Activated CD8-positive, alpha-beta memory T cell treated with anti-CD3 and anti-CD28 coated beads for 24 hours (primary cell): ENCODE measurements around the gene AACS.
"Not testable (repeated sequence)": the region's sequence is repeated elsewhere in the genome, so short reads cannot be mapped to it uniquely, and the experiment has no call there.

Experiments used
- DNase-seq: peaks from one replicate; pipeline ENCODE4 v3.0.0-alpha.2; 2020

Gene AACS

DNA sequence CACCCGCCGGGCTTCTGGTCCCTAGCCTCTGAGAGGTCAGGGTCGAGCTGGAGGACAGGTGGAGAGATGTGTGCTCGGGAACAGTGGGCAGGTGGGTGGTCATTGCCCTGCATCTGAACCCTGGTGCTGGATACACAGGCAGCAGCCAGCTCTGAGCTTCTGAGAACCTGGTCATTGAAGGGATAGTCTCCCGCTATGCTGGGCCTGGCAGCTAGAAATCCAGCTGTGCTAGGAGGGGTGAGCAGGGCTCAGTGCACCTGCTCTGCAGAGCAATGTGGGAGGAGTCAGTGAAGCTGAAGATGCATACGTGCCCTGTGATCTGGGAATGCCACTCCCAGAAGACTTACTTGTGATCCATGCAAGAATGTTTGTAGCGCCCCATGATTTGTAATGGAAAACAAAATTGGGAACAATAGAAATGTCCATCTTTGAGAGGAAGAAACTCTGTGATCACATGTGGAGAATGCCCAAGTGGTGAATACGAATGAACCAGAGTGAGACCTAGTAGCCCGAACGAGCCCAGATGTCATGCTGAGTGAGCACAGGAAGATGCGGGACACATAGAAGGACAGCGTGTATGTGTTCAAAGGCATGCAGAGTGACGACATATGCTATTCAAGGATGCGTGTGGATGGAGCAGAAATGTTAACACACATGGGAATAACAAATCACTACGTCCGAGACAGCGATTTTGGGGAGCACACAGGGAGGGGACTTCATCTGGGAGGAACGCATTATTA, 63.4 kb downstream of the AACS start:
- DNase-seq, result no peak

DNA sequence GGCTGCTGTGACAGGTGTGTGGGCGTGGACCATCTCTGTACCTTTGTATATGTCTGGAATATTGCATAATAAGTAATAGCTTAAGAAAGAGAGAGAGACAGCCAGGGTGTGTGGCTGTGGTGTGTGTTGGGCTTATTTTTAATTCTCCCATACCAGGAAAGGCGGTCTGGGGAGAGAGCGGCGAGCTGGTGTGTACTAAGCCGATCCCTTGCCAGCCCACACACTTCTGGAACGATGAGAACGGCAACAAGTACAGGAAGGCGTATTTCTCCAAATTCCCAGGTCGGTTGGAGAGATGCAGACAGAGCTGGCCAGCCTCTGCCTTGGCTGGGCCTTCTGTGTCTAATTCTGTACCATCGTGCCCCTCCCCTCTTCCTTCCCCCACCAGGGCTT, 63.9 kb downstream of the AACS start:
- DNase-seq, result no peak

DNA sequence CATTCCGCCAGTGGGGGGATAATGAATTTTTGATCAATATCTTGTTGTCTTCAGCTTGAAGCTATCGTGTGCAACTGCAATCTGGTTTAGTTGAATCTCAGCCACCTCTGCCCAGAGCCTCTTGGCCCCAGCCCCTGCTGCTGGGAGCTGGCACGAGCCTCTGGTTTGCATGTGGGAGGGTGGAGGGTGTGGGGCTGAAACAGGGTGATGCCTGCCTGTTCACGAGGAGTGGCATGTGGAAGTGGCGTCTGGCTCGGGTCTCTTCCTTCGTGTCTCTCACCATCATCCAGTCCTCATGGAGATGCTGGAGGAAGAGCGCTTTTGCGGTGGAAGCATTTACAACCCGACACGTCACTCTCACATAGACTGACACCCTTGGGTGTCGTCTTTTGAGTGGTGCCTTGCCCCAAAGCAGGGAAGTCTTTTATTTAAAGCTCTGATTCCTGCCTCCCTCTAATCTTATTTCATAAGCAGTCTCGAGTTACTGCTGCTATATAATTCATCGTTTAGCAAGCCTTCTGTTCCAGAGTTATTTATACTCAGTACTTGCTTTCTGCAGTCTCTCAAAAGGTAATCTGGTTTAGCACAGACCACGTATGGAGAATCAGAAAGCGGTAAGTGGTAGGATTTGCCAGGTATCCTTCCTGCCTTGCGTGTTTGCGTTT, 64.5 kb downstream of the AACS start:
- DNase-seq, result no peak

DNA sequence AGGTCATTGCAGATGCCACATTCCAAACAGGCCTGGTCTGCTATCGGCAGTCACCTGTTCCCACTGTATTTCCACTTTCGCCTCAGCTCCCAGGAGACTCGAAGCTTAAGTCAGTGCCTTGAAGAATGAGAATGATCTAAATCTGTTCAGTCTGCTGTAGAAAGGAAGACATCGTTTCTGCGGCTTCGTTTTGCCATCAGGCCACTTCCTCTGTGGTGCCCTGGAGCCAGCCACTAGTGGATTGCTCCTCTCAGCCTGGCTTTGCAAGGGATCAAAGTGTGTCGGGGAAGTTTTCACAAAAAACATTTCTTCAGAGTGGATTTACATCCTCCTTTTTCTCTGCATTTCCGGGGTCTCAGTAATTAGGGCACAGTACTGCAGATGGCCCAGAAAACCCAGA, 66.7 kb downstream of the AACS start:
- no peak for DNase-seq

DNA sequence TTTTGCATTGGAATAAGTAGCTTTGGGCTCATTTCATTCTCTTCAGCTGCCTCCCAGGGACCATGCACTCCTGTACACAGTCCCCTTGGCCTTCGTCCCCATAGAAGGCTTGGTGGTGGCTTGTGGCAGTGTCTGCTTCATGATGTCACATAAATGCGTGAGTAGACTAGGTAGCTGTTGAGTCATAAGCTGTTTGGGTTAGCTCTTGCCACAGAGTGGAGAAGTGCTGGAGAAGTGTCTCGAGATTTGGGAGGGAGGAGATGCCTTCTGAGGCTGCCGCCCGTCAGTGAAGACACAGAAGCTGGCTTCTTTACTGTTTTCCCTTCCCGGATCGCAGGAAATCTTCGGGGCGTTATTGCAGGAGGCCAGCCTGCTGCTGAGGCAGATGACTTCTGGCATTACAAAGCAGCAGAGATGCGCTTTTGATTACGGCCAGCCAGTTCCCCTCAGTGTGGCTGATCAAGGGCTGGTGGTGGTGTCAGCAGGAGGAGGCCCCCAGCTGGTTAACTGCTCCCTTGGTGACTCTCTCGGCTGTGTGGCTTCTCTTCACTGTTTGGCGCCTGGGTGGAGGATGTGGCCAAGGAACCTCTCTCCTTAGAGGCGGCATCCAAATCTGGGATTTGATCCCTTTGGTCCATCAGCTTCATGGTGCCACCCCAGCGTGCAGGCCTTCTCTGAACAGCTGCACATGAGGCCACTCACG, 67.6 kb downstream of the AACS start:
- no peak for DNase-seq

DNA sequence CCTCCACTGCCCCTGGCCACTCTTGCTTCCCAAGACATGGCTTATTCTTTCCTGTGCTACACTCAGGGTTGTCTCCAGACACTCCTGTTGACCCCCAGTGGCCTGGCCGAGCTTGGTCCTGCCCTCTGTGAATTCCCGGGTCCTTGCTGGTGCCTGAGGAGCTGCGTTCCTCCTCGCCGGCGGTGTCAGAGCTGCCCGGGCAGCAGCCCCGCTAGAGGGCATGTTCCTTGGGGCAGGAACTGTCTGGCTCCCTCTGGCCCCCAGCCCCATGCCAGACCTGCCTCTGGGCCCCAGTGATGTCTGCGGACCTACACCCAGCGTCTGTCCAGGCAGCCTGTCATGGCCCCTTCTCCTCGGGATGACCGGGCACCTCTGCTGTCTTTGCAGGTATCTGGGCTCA, 68.4 kb downstream of the AACS start:
- no peak for DNase-seq

DNA sequence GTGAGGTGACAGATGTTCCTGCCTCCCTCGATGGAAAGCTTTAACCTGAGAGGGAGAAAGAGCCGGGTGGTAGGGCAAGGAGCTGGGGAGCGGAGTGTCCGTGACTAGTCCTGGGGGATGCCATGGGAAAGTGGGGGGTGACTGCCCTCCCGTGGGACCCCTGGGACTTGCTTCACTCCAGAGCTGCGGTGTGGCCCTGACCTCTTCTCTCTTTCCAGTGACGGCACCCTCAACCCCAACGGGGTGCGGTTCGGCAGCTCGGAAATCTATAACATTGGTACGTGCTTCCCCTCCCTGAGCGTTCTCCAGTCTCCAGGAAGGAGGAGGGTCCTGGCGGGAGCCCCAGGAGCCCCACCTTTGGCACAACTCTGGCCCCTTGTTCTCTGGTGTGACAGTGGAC, 69.3 kb downstream of the AACS start:
- DNase-seq, result no peak

DNA sequence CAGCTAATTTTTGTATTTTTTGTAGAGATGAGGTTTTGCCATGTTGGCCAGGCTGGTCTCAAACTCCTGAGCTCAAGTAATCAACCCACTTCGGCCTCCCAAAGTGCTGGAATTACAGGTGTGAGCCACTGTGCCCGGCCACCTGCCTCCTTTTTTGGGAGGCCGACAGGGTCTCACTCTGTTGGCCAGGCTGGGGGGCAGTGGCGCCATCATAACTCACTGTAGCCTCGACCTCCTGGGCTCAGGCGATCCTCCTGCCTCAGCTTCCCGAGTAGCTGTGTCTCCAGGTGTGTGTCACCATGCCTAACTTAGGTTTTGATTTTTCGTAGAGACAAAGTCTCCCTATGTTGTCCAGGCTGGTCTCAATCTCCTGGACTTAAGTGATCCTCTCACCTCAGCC, 70.7 kb downstream of the AACS start:
- no peak for DNase-seq

DNA sequence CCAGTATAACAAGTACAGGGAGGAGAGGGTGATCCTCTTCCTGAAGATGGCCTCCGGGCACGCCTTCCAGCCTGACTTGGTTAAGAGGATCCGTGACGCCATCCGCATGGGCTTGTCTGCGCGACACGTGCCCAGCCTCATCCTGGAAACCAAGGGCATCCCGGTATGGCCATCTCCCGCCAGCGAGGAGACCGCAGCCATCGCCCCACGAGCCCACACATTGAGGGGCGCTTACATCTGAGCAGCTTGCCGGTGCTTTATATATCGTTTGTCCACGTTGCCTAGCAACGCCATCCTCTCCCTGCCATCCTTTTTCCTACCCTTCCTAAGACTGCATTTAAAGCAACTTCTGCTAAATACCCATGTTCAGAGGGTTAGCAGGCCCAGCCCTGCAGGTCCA, 71.5 kb downstream of the AACS start:
- no peak for DNase-seq

DNA sequence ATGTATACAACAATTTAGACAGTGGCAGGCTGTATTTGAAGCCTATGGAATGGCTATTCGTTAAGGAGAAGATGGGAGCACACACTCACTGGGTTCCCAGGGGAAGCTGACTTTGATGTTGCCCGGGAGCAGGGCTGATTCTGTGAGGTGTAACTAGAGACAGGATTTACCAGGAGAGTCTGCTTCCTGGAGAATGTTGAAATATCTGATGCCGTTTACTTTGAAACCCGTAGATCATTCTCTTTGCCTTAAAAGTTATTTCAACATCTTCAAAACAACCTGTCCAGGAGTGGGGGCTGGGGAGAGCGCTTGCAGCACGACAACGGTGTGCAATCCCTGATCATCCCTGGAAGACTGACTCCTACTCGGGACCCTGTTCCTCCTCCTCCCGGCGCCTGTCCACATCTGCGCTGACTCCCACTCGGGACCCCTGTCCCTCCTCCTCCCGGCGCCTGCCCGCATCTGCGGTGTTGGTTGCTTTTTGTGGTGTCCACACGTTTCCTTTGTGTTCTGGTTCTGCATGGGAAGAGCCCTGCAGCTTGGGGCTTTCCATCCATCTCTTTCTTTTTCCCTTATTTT, 72.6 kb downstream of the AACS start:
- DNase-seq, result no peak

DNA sequence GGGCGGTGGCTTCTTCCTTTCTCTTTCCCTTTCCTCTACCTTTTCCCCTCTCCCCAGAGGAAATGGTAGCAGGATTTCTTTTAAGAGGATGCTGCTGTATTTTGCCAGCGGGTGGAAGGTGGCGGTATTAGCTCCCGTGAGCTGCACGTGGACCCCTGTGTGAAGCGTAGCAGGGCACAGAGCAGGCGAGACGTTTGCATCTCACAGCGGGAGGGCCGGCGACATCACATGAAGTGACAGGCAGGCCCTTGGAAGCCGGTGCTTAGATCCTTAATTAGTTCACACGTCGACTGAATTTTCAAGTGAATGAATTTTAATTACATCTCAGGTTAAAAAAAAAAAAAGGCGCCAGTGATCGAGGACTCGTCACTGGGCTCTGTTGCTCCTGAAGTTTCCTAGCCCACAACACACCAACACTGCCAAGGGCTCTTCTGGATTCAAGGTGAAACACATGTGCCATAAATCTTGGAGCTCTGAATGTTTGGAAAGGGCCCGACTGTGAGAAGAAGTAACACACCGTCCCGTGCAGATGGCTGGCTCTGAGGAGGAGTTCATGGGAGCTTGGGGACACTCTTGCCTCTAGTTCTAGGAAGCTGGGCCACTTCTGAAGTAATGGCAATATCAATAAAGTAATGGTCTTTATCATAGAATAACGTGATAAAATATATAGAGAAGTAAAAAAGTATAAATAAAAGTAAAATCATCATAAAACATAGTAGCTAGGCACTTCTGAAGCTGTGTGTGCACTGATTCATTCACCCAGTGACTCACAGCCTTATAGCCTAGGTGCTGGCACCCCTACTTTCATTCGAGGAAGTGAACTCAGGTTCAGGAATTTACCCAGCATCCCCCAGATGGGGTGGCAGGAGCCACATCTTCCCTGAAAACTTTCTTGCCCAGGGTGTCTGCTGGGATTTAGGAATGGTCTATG, 75.3 kb downstream of the AACS start:
- no peak for DNase-seq

DNA sequence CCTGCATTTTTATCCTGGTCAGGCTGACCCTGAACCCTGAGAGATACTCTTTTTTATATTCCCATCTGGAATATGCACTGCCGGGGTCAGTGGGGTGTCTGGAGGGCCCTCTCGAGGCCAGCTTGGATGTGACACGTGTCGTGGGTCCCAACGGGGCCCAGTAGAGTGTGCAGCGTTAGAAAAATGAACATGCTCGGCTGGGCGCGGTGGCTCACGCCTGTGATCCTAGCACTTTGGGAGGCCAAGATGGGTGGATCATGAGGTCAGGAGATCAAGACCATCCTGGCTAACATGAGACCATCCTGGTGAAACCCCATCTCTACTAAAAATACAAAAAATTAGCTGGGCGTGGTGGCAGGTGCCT, 76.0 kb downstream of the AACS start:
- not testable (repeated sequence) for DNase-seq

DNA sequence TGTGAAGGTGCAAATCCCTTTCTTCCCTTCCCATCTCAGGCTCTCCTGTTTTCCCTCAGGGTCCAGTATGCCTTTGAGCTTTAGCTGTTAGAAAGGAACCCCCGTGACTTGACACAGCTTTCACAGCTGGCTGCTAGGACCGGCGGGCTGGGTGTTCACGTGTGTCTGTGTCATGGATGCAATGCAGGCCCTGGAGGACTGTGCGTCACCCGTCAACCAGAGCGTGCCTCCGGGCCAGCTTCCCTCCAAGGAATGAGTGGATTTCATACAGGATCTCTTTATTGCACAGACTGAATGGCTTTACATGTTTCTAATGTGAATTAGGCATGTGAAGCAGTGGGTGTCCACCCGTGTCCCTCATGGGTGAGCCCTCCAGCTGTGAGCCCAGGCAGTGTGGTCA, 77.4 kb downstream of the AACS start:
- no peak for DNase-seq

DNA sequence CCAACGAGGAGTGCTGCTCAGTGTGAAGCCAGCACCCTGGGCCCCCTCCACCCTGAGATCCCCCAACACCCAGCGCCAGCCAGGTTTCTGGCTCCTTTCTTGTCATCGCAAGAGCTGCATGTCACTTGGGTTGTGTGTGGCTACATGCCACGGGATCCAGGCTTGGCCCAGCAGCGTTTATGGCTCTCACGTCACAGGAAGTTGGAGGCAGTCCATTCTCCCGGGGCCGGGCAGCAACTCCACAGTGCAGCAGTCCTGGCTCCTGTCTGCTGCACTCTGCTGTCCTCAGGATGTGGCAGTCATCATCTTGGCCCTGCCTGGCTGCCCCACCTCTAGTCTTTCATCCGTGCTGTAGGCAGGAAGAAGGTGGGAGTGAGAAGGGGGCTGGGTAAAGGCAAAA, 78.3 kb downstream of the AACS start:
- DNase-seq, result no peak

DNA sequence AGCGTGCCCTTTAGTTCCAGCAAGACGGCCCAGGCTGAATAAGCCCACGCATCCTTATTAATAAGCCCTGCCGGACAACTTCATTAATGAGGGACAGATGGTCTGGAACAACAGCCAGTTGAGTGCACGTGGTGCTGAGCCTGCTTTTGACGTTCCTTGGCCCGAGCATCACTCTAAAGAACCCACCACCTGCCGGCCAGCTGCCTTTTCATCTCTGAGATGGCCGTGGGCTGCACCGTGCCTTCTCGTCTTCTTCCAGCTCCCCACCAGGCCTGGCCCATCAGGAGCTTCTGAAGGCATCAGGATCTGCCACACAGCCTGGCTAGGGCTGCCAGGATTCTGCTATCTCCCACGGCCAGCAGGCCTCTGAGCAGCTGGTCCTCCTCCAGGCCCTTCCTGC, 80.0 kb downstream of the AACS start:
- DNase-seq, result no peak

DNA sequence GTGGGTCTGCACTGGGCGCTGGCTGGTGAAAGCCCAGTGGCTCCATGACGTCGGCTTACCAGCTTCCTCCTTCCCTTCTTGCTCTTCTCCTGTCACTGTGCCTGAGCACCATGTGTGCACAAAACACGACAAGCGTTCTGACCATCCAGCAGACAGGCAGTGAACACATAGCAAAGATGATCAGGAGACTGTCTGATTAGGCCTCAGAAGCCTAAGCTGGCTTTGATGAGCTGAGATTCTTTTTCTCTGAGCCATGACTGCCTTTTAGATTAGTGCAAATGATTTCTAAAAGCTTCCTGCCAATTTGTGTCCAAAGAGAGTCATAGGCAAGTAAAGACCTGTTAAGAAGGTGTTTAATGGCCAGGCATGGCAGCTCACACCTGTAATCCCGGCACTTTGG, 83.1 kb downstream of the AACS start:
- DNase-seq, result no peak

DNA sequence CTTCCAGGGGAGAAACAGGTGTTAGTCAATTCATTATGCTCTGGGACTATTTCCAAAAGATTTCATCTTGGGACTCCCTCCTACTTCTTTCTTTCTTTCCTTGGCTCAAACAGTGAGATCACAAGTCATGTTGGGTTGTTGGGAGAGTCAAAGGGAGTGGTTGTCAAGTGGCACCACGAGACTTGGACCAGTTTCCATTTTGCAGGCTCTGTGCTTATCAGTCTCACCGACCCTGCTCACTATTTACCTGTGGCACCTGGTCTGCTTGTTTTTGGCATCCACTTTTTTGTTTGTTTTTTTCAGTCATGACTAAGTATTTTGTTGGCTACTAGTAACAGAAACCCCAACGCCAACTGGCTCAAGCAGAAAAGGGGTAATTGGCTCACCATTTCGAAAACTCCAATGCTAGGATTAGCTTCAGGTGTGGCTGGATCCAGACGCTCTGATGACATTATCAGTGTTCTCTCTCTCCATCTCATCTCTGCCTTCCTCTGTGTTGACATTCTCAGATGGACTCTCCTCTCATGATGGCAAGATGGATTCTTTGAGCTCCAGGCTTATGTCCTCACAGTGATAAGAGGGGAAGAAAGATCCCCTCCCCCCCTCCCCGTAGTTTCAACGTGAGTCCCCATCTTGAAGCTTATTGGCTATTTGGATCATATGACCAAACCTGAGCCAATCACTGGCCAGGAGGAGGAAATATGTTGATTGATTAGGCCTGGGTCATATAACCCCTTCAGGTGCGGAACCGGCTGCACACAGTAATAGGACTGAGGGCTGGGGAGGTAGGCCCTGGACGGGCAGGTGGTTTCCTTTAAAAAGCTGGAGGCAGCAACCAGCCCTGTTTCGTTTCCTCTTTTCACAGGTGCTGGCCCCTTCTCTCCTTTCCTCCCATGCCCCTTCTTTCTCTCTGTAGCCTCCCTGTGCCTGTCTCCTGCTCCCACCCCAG, 84.2 kb downstream of the AACS start:
- no peak for DNase-seq

DNA sequence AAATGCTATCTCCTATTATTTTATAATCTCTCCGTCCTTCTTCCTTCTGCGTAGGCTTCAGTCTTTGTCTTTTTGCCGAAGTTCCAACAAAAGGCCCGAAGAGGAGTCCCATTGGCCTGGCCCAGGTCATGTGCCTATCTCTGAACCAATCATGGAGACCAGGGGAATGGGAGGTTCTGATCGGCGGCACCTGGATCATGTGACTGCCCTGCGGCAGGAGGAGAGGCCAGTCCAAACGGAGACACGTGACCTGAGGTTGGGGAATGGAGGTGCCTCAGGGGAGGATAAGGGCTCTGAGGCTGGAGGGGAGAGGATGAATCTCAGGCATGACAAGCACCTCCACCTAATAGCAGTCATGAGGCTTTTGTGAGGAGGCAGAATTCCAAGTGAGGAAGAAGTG, 86.0 kb downstream of the AACS start:
- DNase-seq, result no peak

DNA sequence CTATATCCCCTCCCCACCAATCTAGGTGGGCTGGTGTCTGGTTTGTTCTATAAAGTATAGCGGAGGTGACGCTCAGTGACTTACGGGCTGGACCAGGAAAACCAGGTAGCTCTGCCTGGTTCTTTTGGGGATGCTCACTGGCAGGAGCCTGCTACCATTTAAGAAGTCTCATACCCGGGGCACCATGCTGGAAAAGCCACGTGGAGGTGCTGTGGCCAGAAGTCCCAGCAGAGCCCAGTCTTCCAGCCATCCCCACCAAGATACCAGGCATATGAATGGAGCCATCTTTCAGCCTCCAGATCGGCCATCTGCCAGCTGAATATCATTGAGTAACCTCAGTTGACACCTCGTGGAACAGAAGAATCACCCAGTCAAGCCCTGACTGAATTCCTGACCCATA, 87.2 kb downstream of the AACS start:
- DNase-seq, result no peak

DNA sequence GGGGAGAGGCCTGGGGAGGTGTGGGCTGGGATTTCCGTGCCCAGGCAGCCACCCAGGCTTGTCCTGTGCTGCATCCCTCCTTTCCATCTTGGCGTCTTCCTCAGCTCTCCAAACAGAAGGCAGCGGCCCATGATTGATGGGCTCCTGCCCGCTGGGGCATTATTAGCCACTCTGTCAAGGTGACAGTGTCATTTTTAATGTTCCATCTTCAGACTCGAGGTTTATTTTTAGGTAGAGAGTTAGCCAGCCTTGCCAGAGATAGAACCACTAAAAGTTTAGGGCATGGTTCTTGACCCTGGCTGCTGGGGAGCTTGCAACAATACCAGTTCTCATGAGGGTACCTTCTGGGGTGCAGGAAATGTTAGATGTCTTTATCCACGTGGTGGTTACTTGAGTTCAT, 90.1 kb downstream of the AACS start:
- DNase-seq, result no peak

DNA sequence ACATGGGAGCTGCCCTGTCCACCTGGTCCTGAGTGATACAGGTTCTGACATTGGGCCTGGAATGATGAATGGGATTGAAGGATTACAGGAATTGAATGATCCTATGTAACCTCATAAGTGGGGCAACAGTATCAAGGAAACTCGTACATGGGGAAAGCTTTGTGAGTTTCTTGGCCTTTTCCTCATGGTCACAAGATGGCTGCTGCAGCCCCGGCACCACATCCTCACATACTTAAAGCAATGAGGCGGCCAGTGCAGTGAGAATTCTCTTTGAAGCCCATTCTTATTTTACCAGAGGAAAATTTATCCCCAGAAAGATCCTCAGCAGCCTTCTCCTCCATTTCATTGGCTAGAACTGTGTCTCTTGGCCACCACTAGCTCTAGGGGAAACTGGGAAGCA, 91.9 kb downstream of the AACS start:
- no peak for DNase-seq

DNA sequence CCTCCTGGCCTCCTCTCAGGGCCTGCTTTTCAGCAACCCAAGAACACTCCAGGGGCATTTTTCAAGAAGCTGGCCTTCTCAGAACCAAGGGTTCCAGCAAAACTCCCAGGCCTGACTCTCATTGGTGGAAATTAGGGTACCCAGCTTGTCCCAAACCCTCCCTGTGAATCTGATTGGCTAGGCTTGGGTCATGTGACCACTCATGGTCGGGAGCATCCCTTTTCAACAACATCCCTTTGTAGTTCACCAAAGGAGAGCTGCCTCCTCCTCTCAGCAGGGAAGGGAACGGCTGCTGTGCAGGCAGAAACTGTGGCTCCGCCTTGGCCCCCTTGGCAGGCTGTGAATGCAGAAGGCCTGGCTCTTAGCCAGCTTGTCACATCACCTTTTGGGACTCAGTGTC, 94.5 kb downstream of the AACS start:
- DNase-seq, result no peak
